Epidermal melanocyte (primary cell): ENCODE results near the gene METTL2B.
A peak's percentile ranks its signal among the peaks of the same experiment; 100 is the strongest.
"Not testable (repeated sequence)": the region's sequence is repeated elsewhere in the genome, so short reads cannot be mapped to it uniquely, and the experiment has no call there.

Source experiments
- DNase-seq: peaks from one replicate; pipeline ENCODE4 v3.0.0; 2011; ENCODE audit warnings: low spot score; ENCODE audit not compliant: insufficient read length

Gene METTL2B

DNA sequence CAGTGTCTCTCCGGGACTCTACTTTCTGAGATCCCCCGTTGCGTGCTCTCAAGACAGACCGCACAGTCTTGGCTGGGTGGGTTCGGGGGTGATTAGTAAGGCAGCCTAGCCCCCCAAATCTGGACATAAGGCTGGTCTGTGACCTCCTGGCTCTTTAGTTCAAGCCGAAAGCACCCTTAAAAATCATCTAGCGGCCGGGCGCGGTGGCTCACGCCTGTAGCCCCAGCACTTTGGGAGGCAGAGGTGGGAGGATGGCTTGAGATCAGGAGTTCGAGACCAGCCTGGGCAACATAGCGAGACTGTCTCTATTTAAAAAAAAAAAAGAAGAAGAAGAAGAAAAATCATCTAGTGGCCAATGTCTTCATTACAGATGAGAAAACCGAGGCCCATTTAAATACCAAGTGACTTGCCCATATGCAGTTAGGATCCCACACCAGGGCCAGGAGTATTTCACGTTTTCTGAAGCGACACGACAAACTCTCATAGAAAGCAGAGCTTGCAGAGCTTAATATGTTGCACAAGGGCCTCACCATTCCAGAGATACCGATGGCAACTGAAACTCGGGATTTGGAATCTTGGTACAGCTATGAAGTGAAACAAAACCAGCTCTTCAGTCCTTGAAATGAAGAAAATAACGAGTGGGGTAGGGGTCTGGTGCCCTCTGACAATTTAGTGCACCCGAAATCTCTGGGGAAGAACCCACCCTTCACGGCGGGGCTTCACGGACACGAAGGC, 21.6 kb upstream of the METTL2B start:
- no peak for DNase-seq

DNA sequence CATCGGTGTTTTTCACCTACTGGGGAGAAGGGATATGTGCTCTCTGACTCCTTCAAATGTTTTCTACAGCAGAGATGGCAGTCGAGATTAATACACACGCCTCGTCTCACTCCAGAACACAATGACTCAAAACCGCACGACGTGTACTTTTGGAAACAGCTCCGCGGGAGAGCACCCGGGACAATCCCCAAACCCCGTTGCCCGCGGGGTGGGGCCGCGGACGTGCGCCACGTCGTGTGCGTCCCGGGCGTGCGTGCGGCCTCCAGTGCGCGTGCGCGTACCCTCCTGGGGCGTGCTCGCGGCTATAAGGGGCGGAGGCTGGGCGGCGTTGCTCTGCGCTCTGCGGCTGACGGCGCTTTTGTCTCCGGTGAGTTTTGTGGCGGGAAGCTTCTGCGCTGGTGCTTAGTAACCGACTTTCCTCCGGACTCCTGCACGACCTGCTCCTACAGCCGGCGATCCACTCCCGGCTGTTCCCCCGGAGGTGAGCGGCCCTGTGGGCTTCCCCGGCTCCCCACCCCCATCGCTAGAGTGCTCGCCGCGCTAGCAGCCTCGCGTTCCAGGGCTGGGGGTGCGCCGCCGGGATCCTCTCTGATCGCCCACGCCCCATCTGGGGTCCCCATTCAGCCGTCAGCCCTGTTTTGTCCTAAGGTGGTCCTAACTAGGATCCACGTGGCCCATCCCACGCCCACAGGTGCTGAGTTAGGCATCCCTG, 20.8 kb upstream of the METTL2B start, which contains the start of gene HILPDA:
HILPDA (plus strand) TSS at position 336 of the 712 bp plus-strand sequence. CDS start 1,391 bp downstream, outside the sequence.
- DNase-seq, result peak; percentile 92

DNA sequence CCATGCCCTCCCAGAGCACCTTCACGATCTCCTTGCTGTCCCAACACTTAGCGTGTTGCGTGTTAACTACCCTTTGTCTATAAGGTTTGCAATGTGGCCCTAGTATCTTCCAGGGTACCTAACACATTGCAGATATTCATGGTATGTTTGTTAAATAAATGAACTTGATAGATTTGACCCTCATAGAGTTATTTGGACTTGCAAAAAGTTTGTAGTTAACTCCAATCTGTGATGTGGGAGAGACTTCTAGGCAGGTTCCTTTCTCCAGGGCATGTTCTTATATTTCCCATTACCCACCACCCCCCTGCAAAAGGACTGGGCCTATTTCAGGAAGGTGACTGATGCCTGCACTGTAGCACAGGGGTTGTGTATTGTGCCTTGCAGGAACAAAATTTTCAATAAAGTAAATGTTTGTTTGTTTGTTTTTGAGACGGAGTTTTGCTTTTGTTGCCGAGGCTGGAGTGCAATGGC, 20.3 kb upstream of the METTL2B start:
- DNase-seq, result no peak

DNA sequence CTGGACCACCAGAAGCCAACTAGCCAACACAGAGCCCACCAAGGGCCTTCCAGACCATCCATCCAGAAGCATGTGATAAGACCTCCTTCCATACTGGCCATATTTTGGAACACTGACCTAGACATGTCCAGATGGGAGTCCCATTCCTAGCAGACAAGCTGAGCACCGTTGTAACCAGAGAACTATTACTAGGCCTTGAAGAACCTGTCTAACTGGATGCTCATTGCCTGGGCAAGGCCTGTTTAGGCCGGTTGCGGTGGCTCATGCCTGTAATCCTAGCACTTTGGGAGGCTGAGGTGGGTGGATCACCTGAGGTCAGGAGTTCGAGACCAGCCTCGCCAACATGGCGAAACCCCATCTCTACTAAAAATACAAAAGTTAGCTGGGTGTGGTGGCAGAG, 19.2 kb upstream of the METTL2B start:
- not testable (repeated sequence) for DNase-seq

DNA sequence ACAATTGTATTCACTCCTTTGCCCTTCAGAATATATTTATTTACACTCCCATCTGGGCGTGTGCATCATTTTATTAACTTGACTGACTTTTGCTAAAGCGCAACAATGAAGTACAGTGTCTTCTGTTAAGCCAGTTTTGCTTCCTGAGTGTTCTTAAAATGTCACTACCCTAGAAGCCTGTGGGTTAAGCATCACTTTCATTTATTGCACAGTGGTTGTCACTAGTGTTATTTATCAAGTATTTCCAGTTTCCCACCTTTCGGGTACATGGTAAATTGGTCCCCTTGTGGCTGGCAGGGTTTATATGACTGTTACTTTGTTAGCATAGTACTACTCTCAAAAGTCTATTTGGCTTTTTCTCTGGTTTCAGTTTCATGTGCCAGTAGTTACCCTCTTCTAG, 17.6 kb upstream of the METTL2B start:
- no peak for DNase-seq

GRCh38 chr7:128459394-128459878, 17.1 kb upstream of the METTL2B start:
- peak; percentile 58 for DNase-seq

DNA sequence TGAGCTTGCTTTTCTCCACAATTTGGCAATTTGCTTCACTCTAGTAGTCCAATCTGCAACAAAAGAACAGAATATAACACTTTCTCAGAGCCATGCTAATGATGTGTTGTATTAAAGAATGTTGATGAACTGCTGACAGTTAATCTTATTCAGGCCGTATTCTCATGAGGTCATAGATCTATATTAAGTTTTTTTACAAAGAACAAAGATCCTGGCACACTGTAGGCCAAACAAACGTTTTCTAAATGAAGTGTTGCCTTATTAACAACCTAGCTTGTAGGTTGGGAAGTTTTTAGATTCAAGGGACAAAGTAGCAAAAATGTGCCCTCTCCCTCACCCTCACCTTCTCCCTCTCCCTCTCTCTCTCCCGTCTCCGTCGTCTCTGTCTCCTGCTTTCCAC, 14.1 kb upstream of the METTL2B start:
- DNase-seq, result no peak

DNA sequence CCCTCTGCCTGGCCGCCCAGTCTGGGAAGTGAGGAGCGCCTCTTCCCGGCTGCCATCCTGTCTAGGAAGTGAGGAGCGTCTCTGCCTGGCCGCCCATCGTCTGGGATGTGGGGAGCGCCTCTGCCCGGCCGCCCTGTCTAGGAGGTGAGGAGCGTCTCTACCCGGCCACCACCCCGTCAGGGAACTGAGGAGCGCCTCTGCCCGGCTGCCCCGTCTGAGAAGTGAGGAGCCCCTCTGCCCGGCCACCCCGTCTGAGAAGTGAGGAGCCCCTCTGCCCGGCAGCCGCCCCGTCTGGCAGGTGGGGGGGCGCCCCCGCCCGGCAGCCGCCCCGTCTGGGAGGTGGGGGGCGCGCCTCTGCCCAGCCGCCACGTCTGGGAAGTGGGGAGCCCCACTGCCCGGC, 13.2 kb upstream of the METTL2B start:
- not testable (repeated sequence) for DNase-seq

- DNase-seq, result not testable (repeated sequence)
These were observed 12.6 kb upstream of the METTL2B start for GRCh38 chr7:128463933-128464332.

DNA sequence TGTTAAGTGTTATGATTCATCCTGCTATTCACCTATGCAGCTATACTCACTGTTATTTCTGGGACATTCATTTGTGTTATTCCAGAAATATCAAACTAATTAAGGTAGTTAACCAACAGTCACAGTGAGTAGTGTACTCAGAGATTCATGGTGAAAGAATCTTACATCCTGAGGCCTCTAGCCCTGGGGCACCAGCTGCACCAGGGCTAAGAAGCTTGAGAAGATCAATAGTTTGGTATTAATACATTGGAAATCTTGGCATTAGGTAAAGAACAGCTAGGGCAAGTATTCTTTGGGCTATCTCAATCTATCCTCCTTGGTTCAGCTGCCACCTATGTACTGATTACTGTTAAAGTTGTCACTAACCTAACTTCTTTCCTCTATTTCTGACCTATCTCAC, 9.7 kb upstream of the METTL2B start:
- DNase-seq, result not testable (repeated sequence)

DNA sequence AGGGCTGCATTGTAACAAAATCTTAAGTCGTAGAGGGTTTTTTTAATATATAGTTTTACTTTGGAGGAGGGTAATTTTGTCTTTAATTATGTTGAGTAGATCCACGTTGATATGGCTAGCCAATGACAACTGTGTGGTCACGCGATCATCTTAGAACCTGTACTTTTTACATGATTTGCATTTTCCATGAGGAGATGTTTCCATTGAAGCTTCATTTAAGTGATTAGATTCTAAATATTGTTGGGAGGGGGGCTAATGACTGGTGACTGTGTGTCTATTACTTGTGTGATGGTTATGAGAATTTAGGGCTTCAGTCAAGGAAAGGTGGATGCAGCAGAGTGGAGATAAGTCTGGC, 765 bp downstream of the METTL2B start:
- peak; percentile 12 for DNase-seq

DNA sequence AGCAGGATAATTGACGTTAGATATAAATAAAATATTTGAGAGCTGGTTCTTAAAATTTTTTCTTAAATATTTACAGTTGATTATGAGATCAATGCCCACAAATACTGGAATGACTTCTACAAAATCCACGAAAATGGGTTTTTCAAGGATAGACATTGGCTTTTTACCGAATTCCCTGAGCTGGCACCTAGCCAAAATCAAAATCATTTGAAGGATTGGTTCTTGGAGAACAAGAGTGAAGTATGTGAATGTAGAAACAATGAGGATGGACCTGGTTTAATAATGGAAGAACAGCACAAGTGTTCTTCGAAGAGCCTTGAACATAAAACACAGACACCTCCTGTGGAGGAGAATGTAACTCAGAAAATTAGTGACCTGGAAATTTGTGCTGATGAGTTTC, 2.5 kb downstream of the METTL2B start:
- not testable (repeated sequence) for DNase-seq

DNA sequence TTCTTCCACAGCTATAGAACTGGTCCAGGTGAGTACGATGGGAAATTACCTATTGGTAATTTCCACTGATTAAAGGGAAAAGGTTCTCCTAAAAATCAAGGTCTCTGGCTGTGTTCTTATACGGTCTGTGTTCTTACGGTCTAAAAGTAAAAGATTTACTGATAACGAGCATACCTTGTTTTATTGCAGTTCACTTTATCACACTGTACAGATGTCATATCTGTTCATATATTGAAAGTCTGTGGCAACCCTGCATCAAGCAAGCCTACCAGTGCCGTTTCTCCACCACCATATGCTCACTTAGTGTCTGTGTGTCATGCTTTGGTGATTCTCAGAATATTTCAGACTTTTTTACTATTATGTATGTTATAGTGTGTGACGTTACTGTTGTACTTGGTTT, 11.6 kb downstream of the METTL2B start:
- not testable (repeated sequence) for DNase-seq

DNA sequence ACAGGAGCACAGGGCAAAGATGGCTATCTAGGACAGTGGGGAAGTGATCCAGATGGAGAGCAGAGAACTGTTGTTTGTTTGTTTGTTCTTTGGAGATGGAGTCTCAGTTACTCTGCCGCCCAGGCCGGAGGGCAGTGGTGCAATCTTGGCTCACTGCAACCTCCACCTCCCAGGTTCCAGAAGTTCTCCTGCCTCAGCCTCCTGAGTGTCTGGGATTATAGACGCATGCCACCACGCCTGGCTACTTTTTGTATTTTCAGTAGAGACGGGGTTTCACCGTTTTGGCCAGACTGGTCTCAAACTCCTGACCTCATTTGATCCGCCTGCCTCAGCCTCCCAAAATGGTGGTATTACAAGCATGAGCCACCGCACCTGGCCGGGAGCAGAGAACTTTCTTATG, 20.9 kb downstream of the METTL2B start:
- no peak for DNase-seq

DNA sequence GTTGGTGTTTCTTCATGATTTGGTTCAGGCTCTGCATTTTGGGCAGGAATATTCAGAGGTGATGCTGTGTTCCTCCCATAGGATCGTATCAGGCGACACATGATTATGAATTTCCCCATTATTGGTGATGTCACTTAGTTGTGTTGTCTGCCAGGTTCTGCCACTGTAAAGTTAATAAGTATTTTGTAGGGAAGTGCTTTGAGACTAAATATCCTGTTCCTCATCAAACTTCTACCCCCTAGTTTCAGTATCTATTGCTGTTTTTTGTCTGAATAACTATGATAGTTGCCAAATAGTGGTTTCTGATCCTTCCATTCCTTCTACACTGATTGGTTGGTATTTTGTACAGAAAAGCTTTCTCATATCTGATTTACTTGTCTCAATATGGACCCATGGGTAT, 28.9 kb downstream of the METTL2B start:
- not testable (repeated sequence) for DNase-seq

- DNase-seq, result not testable (repeated sequence)
These were observed 30.3 kb downstream of the METTL2B start for GRCh38 chr7:128506819-128507218.

- DNase-seq, result not testable (repeated sequence)
These were observed 30.9 kb downstream of the METTL2B start for GRCh38 chr7:128507321-128507993.

DNA sequence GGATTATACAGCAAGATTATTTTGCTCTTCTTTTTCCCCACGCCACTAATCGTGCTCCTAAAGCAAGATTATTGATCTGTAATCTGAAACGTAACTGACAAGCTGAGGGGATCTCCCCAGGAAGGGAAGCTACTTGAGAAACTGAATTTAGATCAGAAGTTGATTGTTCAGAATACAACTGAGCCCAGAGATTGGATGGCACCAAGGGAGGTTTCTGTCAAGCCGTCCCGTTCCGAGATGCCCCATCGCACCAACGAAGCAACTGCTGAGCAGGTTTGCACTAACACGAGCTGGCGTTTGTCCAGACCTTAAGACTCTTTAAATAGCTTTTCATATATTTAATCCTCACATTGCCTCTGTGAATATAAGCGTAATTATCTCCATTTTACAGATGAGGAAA, 35.1 kb downstream of the METTL2B start:
- DNase-seq, result not testable (repeated sequence)

GRCh38 chr7:128515232-128515631, 38.7 kb downstream of the METTL2B start:
- not testable (repeated sequence) for DNase-seq

- DNase-seq, result not testable (repeated sequence)
These were observed 40.5 kb downstream of the METTL2B start for GRCh38 chr7:128517023-128517422.

- DNase-seq, result peak; percentile 12
These were observed 46.8 kb downstream of the METTL2B start for GRCh38 chr7:128523226-128523931.
